GM12872 (cell line): ENCODE measurements around the gene RASGEF1C.

ENCODE experiments used
- CTCF ChIP-seq: IDR thresholded peaks from 3 replicates; pipeline ENCODE4 v1.5.1; 2011; ENCODE audit warnings: low read depth, mild to moderate bottlenecking, low read length, moderate library complexity; ENCODE audit not compliant: insufficient read depth

The RASGEF1C gene

GRCh38 chr5:180052211-180052818 is 156.7 kb downstream of the RASGEF1C start:
- TF ChIP-seq CTCF, result no peak
